ENCODE results near the gene NIPAL4. TPM values are rescaled to one million over a fixed set of nuclear protein-coding genes. Genes with fewer than 3 reads are reported as not detected.

Gene NIPAL4
- total RNA-seq (2022; extraction: Qiagen RNA extraction; ENCODE audit: low read depth): 10.1 to 16.2 TPM (median 11.0 TPM) in 5 replicates

DNA sequence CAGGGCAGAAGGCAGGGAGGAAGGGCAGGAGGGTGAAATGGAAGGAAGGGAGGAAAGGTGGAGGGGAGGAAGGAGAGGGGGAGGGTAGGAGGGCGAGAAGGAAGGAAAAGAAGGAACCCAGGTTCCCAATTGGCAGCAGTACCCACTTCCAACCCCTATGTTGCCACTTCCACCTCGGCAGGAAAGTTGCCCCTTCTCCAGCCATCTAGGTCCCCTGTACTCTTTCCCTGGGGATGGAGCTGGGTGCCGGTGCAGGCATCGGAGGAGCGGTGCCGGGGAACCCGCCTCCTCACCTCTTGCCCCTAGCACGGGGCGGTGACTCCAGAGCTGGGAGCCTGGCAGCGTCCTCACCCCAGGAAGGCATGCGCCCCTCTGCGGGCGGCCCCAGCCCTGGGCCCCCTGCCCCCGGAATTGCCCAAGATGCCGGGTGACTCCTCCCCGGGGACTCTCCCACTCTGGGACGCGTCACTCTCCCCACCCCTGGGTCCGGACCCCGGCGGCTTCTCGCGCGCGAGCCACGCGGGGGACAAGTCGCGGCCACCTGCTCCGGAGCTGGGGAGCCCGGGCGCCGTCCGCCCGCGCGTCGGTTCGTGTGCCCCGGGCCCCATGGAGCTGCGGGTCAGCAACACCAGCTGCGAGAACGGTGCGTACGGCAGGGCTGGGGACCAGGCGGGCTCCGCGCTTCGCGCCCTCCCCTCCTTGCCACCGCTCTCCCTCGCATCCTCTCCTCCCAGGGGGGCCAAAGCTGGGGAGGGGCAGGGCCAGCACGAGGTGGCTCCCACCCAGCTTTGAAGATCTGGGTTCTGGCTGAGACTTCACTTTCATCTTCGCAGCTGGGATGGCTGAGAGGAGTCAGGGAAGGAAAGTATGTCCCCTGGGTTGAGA is at the start of gene NIPAL4:
NIPAL4 (plus strand) TSS at position 499 of the 885 bp plus-strand sequence; CDS start at position 607, 108 bp downstream.

Other genes starting within 250 kb of the NIPAL4 start
- 15.2 to 25.0 TPM (median 22.1 TPM) in 5 replicates for gene CYFIP2, start 194.1 kb upstream of the NIPAL4 start, total RNA-seq (2022; extraction: Qiagen RNA extraction; ENCODE audit: low read depth)
- 14.4 to 20.2 TPM (median 17.3 TPM) in 5 replicates for gene ADAM19, start 115.6 kb downstream of the NIPAL4 start, total RNA-seq (2022; extraction: Qiagen RNA extraction; ENCODE audit: low read depth)
- gene SOX30, start 192.2 kb downstream of the NIPAL4 start, total RNA-seq (2022; extraction: Qiagen RNA extraction; ENCODE audit: low read depth): 0.03 to 0.05 TPM in 2 of 5 replicates, not detected in the others
- not detected in 5 replicates for gene C5orf52, start 211.3 kb downstream of the NIPAL4 start, total RNA-seq (2022; extraction: Qiagen RNA extraction; ENCODE audit: low read depth)